AG20443 (cell line): ENCODE data around the gene IPO8.

Experiments
- DNase-seq: peaks from one replicate; pipeline ENCODE4 v3.0.0; 2012; ENCODE audit warnings: low spot score, mixed read lengths

IPO8 gene

DNA sequence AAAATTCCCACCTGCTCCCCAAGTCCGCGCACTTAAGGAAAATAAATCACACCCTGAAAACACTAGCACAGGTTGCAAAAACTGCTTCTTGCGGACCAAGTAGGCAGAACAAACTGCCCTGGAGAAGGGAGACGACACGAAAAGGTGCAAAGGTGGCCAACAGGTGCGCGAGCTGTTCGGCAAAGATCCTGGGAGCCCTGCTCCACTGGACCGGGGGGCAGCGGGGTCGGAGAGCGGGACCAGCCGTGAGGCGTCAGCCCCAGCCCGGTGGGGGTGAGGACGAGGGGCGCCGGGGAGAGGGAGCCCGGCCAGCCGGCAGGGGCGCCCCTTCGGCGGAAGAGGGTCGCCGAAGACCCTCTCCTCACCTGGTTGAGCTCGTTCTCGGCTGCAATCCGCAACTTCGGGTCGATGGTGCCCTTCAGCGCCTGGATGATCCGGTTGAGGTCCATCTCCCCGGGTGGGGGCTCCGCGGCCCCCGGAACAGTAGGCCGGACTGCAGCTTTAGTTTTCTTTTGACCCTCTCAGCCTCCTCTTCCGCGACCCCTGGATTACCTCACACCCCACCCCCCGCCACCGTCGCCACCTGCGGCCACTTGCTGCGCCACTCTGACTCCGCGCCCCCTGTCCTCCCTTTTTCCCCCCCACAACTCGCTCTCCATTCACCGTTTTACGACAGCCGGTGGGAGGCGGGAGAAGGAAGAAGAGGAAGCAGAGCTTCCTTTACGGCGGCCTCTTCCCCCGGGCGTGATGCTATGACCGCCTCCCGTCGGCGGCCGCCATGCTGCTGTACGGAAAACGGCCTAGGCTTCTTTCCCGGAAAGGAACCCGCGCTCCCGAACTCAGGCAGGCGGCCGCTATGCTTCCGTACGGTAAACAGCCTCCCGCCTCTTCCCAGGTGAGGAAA is at the start of gene IPO8:
Gene IPO8 (minus strand): TSS at position 671 of the 904 bp plus-strand sequence. CDS start 222 bp downstream, at position 449.
- DNase-seq, result peak; percentile 96

DNA sequence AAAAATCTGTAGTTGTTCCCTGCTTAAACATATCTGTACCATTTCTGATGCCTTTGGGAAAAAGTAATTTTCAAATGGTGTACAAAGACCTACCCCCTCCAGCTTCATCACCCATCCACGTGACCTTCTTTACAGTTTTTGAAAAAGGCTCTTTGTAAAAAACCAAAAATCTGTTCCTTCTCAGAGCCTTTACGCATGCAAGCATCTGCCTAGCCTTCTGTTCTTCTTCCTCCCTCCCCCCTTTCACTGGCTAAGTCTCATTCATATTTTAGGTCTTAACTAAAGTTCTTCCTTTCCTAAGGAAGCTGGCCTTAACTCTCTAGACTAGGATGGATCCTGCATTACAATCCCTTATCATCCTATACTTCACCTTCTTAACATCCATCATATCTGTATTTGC is 48.7 kb upstream of the IPO8 start:
- no peak for DNase-seq

DNA sequence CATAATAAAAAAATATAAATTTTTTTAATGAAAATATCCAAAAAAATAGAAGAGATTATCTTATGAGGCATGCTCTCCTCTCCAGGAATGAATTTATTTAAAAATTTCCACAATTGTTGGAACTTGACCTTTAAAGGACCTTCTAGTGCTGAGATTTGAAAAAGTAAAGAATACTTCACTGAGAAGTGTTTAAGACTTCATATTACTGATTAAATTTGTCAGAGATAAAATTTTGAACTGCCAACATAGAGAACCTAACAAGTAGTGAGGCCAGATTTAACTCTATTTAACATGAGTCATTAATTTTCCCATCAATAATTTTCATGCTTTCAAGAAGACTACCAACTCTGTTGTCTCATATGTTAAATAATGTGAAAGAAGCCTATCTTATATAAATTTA is 44.6 kb upstream of the IPO8 start:
- no peak for DNase-seq

DNA sequence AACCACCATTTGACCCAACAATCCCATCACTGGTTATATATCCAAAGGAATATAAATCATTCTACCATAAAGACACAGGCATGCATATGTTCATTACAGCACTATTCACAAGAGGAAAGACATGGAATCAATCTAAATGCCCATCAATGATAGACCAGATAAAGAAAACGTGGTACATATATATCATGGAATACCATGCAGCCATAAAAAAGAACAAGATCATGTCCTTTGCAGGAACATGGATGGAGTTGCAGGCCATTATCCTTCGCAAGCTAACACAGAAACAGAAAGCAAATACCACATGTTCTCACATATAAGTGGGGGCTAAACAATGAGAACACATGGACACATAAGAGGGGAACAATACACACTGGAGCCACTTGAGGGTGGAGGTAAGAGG is 43.4 kb upstream of the IPO8 start:
- no peak for DNase-seq

DNA sequence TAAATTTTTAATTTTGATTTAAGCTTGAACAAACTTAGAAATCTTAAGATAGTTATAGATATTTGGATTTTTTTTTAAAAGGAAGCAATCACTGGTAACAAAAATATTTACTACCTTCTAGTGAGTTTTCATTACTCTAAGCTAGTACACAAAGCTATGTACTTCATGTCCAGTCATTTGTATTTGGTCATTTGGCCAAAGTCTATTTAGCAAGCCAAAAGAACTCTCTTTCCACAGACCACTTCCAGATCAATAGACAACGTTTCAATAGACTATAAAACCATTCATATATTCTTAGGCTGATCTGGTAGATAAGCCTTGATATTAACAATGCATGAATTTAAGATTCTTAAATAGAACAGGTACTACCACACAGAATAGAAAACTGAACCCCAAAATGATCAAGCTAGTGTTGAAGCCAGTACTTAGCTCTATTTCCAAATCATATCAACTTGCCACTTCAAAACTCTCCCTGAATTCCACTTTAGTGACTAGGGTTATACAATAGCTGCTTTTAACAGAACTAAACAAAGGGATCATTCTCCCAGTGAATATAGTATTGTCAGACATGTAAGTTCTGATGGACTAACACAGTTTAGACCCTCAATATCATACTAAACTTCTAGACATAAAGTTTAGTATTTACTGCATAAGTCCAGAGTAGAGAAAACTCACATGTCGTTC is 37.4 kb upstream of the IPO8 start:
- DNase-seq, result no peak

DNA sequence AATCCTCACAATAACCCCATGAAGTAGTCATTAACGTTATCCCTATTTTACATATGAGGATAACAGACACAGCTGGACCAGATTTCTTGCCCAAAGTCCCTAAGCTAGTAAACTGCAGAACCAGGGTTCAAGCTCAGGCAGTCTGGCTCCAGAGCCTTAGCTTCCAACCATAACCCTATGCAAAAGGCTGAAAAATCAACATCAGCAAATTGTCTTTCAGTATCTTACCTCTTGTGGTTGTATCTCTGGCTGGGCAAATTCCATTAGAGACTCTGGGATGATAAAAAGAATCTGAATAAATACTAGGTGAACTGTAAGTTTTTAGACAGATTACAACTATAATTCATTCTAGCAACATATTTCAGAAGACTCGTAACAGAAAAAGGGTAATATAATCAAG is 34.3 kb upstream of the IPO8 start:
- DNase-seq, result no peak

DNA sequence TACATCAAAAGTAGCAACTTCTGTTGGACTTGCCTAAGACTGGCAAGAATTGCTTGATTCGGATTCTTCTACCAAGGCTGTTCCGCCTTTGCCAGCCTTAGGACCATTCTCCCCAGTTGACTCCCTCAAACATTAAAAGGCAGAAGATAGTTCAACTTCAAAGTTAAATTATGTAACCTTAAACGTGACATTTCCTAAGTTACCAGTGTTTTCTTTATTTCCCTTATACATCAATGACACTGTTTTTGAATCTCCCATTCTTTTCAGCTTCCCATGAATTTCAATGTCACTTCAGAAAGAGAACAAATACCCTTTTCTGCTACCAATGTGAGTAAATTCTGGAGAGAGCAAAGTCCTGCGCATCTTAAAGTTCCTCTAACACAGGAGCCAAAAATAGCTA is 33.9 kb upstream of the IPO8 start:
- no peak for DNase-seq

DNA sequence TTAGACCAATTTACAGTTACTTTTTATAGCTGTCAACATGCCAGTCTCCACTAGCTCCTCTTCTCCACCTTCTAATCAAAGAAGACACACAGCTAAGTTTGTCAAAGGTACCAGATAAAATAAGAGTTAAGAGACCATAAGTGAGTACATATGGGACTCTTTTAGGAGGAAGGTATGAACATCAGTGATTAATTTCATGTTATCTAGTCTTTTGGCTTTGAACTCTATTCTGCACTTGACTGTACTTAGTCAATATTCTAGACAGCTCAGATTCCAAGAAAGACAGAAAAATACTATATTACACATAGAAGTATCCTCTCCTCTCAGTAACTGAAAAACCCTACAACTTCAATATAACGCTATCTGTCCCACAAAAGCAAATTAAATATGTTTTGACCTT is 31.0 kb upstream of the IPO8 start:
- DNase-seq, result no peak

DNA sequence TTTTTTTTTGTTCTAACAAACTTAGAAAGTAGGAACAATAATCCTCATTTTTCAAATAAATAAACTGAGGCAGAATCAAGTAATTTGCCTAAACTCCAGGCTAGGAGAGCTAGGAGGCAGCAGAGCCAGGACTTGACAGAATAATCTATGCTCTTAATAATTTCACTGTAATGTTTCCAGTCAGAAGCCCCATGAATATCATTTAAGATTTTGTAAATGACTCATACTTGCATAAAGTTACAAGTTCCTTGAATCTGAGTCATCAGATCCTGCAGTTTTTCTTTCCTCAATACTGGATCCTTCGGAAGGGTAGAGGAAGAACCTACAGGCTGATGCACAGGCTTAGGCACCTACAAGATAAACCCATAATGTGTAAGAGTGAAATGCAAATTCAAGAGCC is 30.1 kb upstream of the IPO8 start:
- DNase-seq, result peak; percentile 68

DNA sequence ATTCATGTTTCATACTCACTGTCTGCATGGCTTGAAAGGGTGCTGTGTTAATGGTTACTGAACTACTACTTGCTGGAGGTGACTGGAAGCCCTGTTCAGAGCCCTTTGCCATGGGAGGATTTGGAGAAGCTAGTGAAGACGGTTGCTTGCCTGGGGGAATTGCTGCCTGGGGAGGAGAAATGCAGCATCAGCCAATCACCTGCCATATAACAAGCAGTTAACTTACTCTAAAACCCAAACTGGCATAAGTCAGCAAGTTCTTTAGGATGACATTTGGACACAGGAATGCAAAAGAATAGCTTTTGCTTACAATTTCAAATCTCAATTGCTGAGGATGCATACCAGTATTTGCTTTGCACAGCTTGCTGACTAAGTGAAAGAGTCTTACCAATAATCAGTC is 23.4 kb upstream of the IPO8 start:
- peak; percentile 67 for DNase-seq

DNA sequence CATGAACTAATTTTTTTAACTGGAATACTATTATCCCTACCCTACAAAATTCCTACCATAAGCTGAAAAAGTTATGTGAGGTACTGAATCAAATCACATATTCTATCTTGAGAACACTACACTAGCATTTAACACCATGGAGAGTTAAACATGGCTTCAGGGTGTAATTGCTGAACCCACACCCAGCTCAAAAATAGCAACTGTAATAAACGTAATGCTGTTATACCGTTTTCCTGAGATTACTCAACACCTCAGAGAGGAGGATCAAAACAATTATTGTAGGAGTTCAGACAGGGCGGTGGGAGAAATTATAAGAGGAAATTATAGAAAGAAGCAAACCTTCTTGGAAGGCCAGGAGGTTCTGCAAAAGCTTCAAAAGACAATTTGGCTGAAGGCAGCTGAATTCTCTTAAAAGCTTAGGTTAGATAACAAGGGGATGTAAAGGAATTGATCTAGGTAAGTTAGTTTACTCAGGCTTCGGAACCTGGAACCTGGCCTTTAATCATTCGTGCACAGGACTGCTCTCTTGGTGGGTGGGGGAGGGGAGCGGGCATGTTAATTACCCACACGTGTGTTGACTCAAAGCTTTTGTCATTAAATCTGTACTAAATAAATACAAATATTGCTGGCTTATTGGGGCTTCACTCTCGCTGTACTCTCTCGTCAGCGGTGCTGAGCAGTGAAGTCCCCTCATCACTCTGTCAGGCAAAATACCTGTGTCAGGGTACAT is 12.1 kb upstream of the IPO8 start:
- DNase-seq, result no peak

DNA sequence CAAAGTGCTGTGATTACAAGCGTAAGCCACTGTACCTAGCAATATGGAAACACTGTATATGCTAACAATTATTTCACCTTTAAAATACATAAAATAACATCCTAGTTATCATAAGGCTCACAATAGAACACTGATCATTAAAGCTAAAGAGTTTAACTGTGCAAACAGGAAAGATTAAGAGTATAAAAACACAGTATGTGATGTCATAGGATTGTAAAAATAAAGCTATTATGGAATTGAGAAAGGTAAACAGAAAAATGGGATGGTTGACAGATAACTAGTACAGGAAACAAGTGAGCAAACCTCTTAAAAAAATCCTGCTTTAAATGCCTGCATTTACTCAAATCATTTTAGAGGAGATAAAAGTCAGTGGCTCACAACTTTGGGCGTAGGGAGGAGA is 10.8 kb upstream of the IPO8 start:
- DNase-seq, result no peak

DNA sequence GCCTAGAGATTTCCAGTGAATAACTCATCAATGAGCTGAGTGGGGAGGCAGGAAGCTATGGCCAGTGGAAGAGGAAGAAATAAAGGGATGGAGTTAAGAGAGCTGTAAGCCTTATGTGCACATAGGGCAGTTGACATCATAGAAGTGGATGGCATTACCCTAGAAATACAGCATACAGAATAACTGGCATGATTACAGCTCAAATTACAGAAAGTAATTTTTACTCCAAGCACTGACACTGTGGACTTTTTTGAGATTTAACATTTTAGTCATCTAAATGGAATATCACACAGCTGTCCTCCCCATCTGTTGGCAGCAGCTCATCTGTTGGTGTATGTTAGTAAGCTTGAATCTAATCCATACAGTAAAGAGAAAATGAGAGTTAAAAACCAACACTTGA is 5.4 kb upstream of the IPO8 start:
- no peak for DNase-seq

DNA sequence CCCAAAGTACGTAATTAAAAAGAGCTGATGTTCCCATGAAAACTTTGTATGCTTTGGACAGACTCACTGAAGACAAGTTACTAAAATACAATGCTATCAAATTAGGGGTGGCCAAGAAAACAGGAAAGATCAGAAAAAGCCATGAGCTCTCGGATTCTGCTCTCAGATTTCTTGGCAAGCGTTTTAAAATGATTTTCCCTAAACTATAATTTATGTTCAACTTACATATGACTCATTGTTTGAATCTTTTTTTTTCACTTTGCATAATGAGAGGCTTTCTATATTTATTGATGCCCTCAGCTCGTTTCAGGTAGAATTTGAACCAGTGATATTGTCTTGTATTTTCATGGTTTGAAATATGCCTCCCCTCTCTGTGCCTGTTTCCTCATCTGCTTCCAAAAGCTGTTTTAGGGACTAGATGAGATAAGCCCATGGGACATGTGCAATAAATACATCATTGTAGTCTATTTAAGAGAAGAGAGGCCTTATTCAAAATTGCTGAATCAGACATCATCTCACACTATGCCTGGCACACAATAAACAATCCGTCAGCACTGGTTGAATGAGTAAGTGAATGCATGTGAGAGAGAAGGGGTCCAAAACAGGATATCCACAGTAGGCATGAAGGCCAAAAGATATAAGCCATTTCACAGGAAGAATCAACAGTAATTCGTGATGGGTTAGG is 4.7 kb upstream of the IPO8 start:
- no peak for DNase-seq

DNA sequence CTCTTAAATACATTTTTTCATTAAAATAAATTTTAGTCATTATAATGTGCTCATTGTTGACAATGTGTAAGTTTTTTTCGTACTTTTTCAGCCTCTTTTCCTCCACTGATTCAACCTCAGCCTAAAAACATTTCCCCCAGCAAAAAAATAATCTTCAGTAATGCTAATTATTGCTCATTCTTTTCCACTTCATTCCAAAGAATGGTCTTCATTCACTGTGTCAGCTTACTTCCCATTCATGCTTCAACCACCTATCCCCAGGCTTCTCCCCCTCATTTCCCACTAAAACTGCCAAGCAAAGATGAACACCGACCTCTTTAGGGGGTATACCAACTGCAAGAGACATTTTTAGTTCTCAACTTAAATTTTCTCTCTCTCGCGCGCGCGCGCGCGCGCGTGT is 2.7 kb upstream of the IPO8 start:
- DNase-seq, result no peak

DNA sequence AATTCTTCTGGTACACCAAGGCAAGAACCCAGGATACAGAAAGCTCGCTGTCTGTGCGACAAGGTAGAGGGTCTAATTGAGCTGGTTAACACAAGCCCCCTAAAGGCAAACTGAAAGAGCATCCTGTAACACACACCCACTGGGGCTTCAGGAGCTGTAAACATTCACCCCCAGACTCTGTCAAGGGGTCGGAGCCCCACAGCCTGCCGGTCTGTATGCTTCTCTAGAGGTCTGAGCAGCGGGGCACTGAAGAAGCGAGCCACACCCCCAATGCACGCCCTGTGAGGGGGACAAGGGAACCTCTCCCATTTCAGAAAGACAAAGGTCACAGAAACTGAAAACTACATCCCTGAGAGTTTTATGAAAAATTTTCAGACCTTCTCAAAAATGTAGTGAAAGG is 1.3 kb upstream of the IPO8 start:
- DNase-seq, result no peak

DNA sequence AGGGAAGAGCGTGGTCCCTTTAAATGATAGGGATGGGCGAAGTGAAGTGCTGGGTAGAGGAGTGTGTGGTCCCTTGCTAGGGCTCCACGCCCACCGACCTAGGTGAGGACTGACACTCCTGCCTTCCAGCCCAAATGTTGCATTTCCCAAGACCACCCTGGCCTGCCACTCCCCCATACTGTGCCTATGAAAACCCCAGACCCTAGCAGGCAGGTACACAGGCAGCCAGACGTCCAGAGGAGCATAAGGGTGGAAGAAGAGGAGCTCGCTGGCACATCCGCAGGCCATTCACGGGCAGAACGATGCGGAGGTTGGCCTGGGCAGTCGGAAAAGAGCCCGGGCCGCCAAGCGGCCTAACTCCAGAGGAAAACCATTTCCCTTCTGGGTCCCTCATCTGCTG is 817 bp upstream of the IPO8 start:
- no peak for DNase-seq

DNA sequence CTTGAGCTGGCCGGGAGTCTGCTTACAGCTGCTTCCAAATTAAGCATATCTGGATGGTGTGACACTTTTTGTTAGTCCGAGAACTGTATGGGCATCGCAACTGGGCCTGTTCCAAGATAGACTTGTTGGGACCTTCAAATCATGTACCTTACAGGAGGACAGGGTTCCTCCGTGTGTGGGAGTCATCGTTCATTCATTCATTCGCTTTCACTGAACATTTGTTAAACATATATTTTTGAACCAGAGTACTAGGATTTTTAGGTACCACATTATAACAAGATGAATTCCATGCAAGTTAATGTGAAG is 387 bp upstream of the IPO8 start:
- no peak for DNase-seq

DNA sequence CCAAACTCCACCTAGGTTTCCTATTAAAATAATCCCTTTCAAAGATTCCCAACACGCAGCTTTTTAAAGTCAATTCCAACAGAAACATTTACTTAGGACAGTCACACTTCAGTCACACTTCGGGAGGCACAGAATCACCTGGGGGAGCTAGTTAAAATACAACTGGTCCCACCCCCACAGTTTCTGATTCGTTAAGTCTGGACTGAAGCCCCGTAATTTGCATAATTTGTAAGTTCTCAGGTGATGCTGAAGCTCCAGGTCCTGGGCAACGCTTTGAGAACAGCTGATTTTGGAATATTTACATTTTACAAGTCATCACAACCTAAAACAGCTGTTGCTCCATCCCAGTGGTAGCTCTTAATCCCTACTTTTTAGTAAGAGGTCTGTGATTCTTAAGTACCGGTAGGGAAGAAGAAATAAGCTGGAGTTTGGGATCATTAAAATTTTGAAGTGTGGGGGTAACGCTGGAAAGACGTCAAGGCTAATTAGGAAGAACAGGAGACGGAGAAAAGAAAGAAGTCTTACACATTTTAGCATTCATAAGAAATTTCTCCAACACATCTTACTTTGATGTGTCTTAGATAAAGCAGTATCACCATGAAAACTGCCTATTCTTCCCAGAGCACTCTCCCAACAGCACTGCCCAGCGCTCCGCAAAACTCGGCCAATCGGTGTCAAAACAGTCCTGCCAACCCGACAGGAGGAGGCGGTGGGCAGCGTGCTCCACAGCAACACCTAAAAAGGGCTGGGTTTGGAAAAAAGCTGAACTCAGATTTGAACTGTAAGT is 1.1 kb downstream of the IPO8 start:
- DNase-seq, result peak; percentile 51

DNA sequence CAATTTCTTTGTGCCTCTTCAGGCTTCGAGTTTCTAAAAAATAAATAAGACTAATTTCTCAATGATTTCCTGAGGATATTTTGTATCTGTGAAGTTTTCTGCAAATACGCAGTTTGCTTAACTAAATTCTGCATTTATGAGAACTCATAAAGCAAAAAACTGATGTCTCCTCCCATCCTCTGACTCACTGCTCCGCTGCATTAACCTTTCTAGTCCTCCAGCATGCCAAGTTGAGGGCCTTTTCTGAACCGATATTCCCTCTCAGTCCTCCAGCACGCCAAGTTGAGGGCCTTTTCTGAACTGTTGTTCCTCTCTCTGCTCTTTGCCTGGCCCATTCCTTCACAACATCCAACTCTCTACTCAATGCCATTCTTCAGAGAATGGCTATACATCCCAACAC is 3.2 kb downstream of the IPO8 start:
- DNase-seq, result peak; percentile 55

DNA sequence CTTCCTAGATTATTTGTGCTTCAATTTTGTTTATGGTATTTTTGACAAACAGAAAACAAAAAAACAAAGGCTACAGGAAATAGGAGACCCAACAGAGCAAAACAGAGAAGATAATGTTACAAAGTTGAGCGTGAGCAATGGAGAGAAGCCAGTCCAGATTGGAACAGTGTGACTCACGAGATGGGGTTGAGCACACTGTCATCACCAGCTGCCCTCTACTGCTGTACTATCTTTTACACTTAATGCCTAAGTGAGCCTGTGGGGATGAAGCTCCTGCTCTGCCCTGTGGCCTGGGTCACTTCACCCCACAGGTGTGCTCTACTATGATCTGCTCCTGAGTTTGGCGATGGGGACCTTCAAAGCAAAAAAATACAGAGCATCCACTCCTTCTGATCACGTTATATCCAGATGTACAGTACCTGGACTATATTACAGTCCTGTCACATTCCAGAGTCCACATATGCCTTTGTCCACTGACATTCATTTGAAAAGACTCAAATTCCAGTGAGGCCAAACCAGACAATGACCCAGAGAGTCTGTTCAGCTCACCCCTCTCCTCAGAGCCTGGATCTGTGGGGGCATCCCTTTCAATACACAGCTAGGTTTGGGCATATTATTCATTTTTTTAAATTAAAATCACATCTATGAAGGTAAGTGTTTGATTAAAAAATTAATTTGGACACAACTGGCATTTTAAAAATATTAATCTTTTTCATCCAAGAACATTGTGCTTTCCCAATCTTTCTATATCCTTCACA is 4.4 kb downstream of the IPO8 start:
- peak; percentile 83 for DNase-seq
